Endothelial cell of umbilical vein (primary cell): ENCODE measurements around the gene TPRKB. TPM values are rescaled to one million over a fixed set of nuclear protein-coding genes. Genes with fewer than 3 reads are reported as not detected.

Experiments used
- BruUV-seq: library from RNA; stranded (reverse); fragments of 400-500 nt; replicated peaks from 2 replicates; lab custom pipeline; 2021; lab: Mats Ljungman, UMichigan
- CTCF ChIA-PET: fragments of 300-600, 350-600 bp; sonication (Branson Sonifier 250); formaldehyde crosslinking; loops from one replicate; lab custom pipeline; 2021; ENCODE audit warnings: antibody characterized with exemption, inconsistent platforms; lab: Charles Lee
- POLR2A ChIA-PET: fragments of 300-600, 350-600 bp; sonication (Branson Sonifier 250); formaldehyde crosslinking; loops from one replicate; lab custom pipeline; 2021; ENCODE audit warnings: antibody characterized with exemption, inconsistent platforms; lab: Charles Lee
- DNase-seq: peaks from one replicate; pipeline ENCODE4 v3.0.0-alpha.2; 2011; ENCODE audit warnings: low read depth, low spot score
- FAIRE-seq: peaks from 2 replicates; lab custom pipeline; 2011; peaks lifted over from hg19 to GRCh38; lab: Jason Lieb, UNC
- H2AFZ ChIP-seq: 2 replicates; pipeline ENCODE4 v1.6.0; 2012; ENCODE audit warnings: low read depth, low read length, control low read depth, inconsistent platforms
- H3K27ac ChIP-seq: 2 replicates; pipeline ENCODE4 v1.5.1; 2011; ENCODE audit warnings: low read depth, mild to moderate bottlenecking, control low read depth, low read length, moderate library complexity; ENCODE audit not compliant: insufficient read depth
- H3K27me3 ChIP-seq, 2 experiments: 2 replicates each; pipeline versions ENCODE4 v1.6.0 to v1.6.1; 2011; ENCODE audit warnings: low read length in 2 of 2, mixed read lengths in 1 of 2; ENCODE audit not compliant: control insufficient read depth in 2 of 2, insufficient read depth in 2 of 2
- H3K36me3 ChIP-seq, 2 experiments: 2 replicates in 1 of 2; 3 replicates in 1 of 2; pipeline ENCODE4 v1.5.1; 2011; ENCODE audit warnings: low read length in 2 of 2, mild to moderate bottlenecking in 1 of 2, moderate library complexity in 1 of 2; ENCODE audit not compliant: control insufficient read depth in 2 of 2, insufficient read depth in 2 of 2; ENCODE audit errors: extremely low read depth in 1 of 2
- H3K4me1 ChIP-seq: 3 replicates; pipeline ENCODE4 v1.5.1; 2011; ENCODE audit warnings: mild to moderate bottlenecking, low read length; ENCODE audit not compliant: control insufficient read depth, insufficient read depth; ENCODE audit errors: extremely low read depth
- H3K4me2 ChIP-seq: 2 replicates; pipeline ENCODE4 v1.6.1; 2011; ENCODE audit warnings: low read length, control low read depth, mixed read lengths; ENCODE audit not compliant: insufficient read depth
- H3K4me3 ChIP-seq, 3 experiments: fragments of 200-600 bp in 1 of 3; sonication (generic), shearing (Covaris generic) in 1 of 3; replicated peaks in 1 of 3; 2 replicates each; pipeline ENCODE4 v1.5.1; 2011 to 2016; ENCODE audit warnings: control low read depth in 3 of 3, low read length in 3 of 3, mild to moderate bottlenecking in 2 of 3, inconsistent platforms in 1 of 3, low read depth in 1 of 3, moderate library complexity in 1 of 3; ENCODE audit not compliant: insufficient read depth in 1 of 3
- H3K79me2 ChIP-seq: 2 replicates; pipeline ENCODE4 v1.6.0; 2012; ENCODE audit warnings: low read length, inconsistent platforms; ENCODE audit not compliant: control insufficient read depth, insufficient read depth
- H3K9ac ChIP-seq: replicated peaks from 2 replicates; pipeline ENCODE3; 2011; ENCODE audit warnings: low read length, control low read depth; ENCODE audit not compliant: insufficient read depth; ENCODE audit errors: extremely low read depth
- H3K9me1 ChIP-seq: replicated peaks from 3 replicates; pipeline ENCODE4 v1.6.0; 2011; ENCODE audit warnings: mild to moderate bottlenecking, low read length; ENCODE audit not compliant: control insufficient read depth, insufficient read depth; ENCODE audit errors: extremely low read depth
- H3K9me3 ChIP-seq: replicated peaks from 2 replicates; pipeline ENCODE4 v1.5.1; 2012; ENCODE audit warnings: low read length, inconsistent platforms; ENCODE audit not compliant: control insufficient read depth, insufficient read depth
- H4K20me1 ChIP-seq: replicated peaks from 2 replicates; pipeline ENCODE3; 2011; ENCODE audit warnings: mild to moderate bottlenecking, low read length; ENCODE audit not compliant: control insufficient read depth, insufficient read depth; ENCODE audit errors: extremely low read depth
- EZH2 ChIP-seq: IDR thresholded peaks from 2 replicates; pipeline ENCODE4 v1.6.1; 2012; ENCODE audit warnings: borderline replicate concordance, low read depth, mild to moderate bottlenecking, moderate library complexity, low read length, inconsistent platforms; ENCODE audit not compliant: severe bottlenecking
- FOS ChIP-seq: IDR thresholded peaks from 2 replicates; pipeline ENCODE4 v1.6.1; 2011; ENCODE audit warnings: mild to moderate bottlenecking, low read length, moderate library complexity, borderline replicate concordance; ENCODE audit not compliant: insufficient read depth
- GATA2 ChIP-seq: IDR thresholded peaks from 2 replicates; pipeline ENCODE4 v1.7.0; 2011; ENCODE audit warnings: low read depth, mild to moderate bottlenecking, moderate library complexity, mixed read lengths, low read length; ENCODE audit not compliant: insufficient read length, insufficient read depth
- JUN ChIP-seq: IDR thresholded peaks from 2 replicates; pipeline ENCODE4 v1.6.1; 2011; ENCODE audit warnings: borderline replicate concordance, low read depth; ENCODE audit not compliant: insufficient read length, insufficient read depth
- MYC ChIP-seq: IDR thresholded peaks from one replicate; pipeline ENCODE4 v1.6.1; 2011; ENCODE audit warnings: mild to moderate bottlenecking, low read depth, low read length
- POLR2A ChIP-seq: IDR thresholded peaks from 2 replicates; pipeline ENCODE4 v1.6.1; 2012; ENCODE audit warnings: low read depth, mild to moderate bottlenecking, control low read depth, low read length
- POLR2AphosphoS5 ChIP-seq: IDR thresholded peaks from 2 replicates; pipeline ENCODE4 v1.6.1; 2012; ENCODE audit warnings: low read depth, mild to moderate bottlenecking, control low read depth, low read length, moderate library complexity; ENCODE audit not compliant: insufficient read depth
- dilution Hi-C: fragments of 300-500 bp; cut with MboI; formaldehyde crosslinking; loops from one replicate; pipeline ENCODE4 v1.15.0; 2019; ENCODE audit warnings: low sequenced_read_pairs; ENCODE audit not compliant: extremely low pct_ligation_motif_present
- intact Hi-C: fragments of 100-400 bp; cut with micrococcal nuclease; formaldehyde crosslinking; loops from one replicate; pipeline ENCODE4 v1.10.0; 2022
- polyA plus RNA-seq, 4 experiments: library from polyadenylated mRNA; depleted of rRNA in 3 of 4; stranded (reverse) in 3 of 4; unstranded in 1 of 4; fragments of >200 nt; gene quantifications; 2 replicates each; pipeline versions ENCODE4 v1.2.1 to v1.2.3, GENCODE V29; 2011 to 2012; ENCODE audit warnings: missing spikeins in 1 of 4
- total RNA-seq: library from RNA; stranded (reverse); gene quantifications from 2 replicates; pipeline ENCODE4 v1.2.3, GENCODE V29; 2021
- TF ChIP-seq, protein P1 (sequence below), 2 donors: IDR thresholded peaks; 1 replicate in 1 of 2; 2 replicates in 1 of 2; pipeline ENCODE4 v1.5.1; 2011; ENCODE audit warnings: low read length in 2 of 2, mild to moderate bottlenecking in 2 of 2, moderate library complexity in 2 of 2, control low read depth in 1 of 2, inconsistent platforms in 1 of 2, low read depth in 1 of 2; ENCODE audit not compliant: insufficient read depth in 1 of 2; ENCODE audit errors: extremely low read depth in 1 of 2

Gene TPRKB
- total and polyA plus RNA-seq, 2 donors (not counting 3 experiments of a cell fraction or from before 2014, with no cell fraction given) = 27.1 to 36.1 TPM

- ChIA-PET CTCF (no interaction called here), POLR2A (no interaction called here)
- intact Hi-C loops (no loop called here), dilution Hi-C loops (no loop called here)
- Histone ChIP-seq H3K27me3 (peaks cover 0 to 10% of the 10 kb centered on the region in 2 experiments), H3K27ac (no peak overlapping the region), H3K4me1 (no peaks in the 10 kb centered on the region), H3K9me3 (no peaks in the 10 kb centered on the region), H2AFZ (peak overlapping the region; percentile 73), H3K4me3 (no peak overlapping the region), H3K9me1 (no peaks in the 10 kb centered on the region), H3K36me3 (no peaks in the 10 kb centered on the region), H3K9ac (no peak overlapping the region), H3K79me2 (no peaks in the 10 kb centered on the region), H3K4me2 (no peak overlapping the region), H4K20me1 (no peaks in the 10 kb centered on the region)
- no TSS peak for BruUV-seq
- DNase-seq (no peak), FAIRE-seq (no peak)
- TF ChIP-seq FOS (no peak), EZH2 (no peak), POLR2AphosphoS5 (no peak), POLR2A (no peak), JUN (no peak), GATA2 (no peak), MYC (no peak)
- TF ChIP-seq, protein P1, sequence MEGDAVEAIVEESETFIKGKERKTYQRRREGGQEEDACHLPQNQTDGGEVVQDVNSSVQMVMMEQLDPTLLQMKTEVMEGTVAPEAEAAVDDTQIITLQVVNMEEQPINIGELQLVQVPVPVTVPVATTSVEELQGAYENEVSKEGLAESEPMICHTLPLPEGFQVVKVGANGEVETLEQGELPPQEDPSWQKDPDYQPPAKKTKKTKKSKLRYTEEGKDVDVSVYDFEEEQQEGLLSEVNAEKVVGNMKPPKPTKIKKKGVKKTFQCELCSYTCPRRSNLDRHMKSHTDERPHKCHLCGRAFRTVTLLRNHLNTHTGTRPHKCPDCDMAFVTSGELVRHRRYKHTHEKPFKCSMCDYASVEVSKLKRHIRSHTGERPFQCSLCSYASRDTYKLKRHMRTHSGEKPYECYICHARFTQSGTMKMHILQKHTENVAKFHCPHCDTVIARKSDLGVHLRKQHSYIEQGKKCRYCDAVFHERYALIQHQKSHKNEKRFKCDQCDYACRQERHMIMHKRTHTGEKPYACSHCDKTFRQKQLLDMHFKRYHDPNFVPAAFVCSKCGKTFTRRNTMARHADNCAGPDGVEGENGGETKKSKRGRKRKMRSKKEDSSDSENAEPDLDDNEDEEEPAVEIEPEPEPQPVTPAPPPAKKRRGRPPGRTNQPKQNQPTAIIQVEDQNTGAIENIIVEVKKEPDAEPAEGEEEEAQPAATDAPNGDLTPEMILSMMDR (IDR thresholded peaks at IDR 0.05; ENCODE audit: extremely low read depth in 1 of 2, insufficient read depth in 1 of 2, low read depth in 1 of 2, low read length in 2 of 2) = no peak
These were observed 19.9 kb downstream of the TPRKB start for GRCh38 chr2:73717251-73717606.
